AG09309 (cell line): Measurements from ENCODE around the gene TRAPPC13.

Source experiments
- DNase-seq: peaks from one replicate; pipeline ENCODE4 v3.0.0-alpha.2; 2010; ENCODE audit warnings: low read depth
- H3K4me3 ChIP-seq: 2 replicates; pipeline ENCODE4 v1.5.1; 2011; ENCODE audit warnings: mild to moderate bottlenecking, low read depth, low read length, moderate library complexity; ENCODE audit not compliant: control insufficient read depth
- TF ChIP-seq, protein P1 (sequence below): IDR thresholded peaks from 2 replicates; pipeline ENCODE4 v1.5.1; 2011; ENCODE audit warnings: mild to moderate bottlenecking, low read depth, low read length, inconsistent platforms; ENCODE audit not compliant: insufficient read depth, control insufficient read depth; ENCODE audit errors: missing control alignments

Gene TRAPPC13

DNA sequence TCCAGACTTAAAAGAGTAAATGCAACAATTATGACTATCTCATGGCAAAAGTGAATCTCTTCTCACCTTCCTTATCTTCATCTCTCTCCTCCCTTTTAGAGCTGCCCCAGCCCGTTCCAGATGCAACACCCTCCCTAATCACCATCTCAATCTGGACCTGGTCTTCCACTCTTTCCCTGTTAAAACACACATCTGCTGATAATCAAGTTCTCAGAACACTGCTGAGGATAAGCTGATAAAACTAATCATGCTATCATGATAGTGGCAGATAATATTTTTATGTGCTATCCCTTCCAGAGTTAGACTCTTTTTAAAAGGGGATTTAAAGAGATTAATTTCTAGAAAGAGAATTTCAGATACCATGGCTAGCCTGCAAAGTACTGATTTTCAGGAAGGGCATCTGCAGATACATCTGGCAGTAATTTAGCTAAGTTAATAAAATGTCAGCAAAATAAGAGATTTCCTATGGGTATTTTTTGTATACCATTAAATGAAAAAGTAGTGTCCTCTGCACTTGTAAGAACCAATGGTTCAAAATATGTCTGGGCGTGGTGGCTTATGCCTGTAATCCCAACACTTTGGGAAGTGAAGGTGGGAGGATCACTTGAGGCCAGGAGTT, 79.9 kb downstream of the TRAPPC13 start:
- TF ChIP-seq, protein P1, sequence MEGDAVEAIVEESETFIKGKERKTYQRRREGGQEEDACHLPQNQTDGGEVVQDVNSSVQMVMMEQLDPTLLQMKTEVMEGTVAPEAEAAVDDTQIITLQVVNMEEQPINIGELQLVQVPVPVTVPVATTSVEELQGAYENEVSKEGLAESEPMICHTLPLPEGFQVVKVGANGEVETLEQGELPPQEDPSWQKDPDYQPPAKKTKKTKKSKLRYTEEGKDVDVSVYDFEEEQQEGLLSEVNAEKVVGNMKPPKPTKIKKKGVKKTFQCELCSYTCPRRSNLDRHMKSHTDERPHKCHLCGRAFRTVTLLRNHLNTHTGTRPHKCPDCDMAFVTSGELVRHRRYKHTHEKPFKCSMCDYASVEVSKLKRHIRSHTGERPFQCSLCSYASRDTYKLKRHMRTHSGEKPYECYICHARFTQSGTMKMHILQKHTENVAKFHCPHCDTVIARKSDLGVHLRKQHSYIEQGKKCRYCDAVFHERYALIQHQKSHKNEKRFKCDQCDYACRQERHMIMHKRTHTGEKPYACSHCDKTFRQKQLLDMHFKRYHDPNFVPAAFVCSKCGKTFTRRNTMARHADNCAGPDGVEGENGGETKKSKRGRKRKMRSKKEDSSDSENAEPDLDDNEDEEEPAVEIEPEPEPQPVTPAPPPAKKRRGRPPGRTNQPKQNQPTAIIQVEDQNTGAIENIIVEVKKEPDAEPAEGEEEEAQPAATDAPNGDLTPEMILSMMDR, result no peak
- no peak for DNase-seq
- H3K4me3 ChIP-seq, result no peak overlapping the region

DNA sequence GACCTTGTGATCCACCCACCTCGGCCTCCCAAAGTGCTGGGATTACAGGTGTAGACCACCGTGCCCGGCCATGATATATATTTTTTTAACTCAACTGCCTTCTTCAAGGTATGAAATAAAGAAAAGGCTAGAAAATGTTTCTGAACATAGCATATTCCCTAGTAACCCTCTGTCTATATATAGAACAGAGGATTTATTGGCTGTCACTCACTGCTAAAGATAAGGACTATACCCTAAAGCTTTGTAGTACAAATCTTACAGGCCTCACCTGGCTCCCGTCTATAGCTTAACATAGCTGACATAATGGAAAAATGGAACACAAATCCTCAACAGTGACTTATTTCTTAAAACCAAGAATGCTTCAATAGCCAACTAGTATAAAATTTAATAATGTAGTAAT, 82.8 kb downstream of the TRAPPC13 start:
- DNase-seq, result no peak
- TF ChIP-seq, protein P1, result no peak
- H3K4me3 ChIP-seq, result no peak overlapping the region

DNA sequence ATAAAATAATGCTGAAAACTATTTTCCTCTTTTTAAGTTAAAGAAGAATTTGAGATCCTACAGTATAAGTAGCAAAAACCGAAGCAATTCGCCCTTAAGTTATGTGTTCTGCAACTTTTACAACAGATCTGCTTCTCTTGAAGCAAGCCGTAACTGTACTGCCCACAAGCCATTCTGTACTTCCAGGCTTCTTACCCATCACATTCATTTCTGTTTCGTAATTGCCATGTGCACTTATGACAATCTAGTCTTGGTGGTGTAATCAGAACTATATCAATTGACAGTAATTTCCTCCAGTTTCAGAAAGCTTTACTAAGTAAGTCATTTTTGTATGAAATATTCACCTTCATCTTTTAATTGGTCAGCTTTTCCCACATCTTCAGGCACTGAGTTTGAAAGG, 83.3 kb downstream of the TRAPPC13 start:
- TF ChIP-seq, protein P1, result no peak
- no peak for DNase-seq

More for the DNA sequence above, 83.3 kb downstream of the TRAPPC13 start:
- H3K4me3 ChIP-seq, result no peak overlapping the region
